Esophagus squamous epithelium (tissue), 5 donors: ENCODE measurements around the gene TTC39B. TPM values are rescaled to one million over a fixed set of nuclear protein-coding genes. Genes with fewer than 3 reads are reported as not detected.

Experiments used
- DNase-seq: peaks from one replicate; lab custom pipeline; 2025; lab: John Stamatoyannopoulos, UW
- H3K27ac ChIP-seq, 4 donors: fragments of 200-600 bp; sonication (generic); one replicate each; pipeline ENCODE4 v1.5.1; 2016 to 2019; ENCODE audit warnings: mild to moderate bottlenecking in 1 of 4
- H3K27me3 ChIP-seq, 4 donors: fragments of 200-600 bp; sonication (generic); 1 replicate in 3 of 4; 2 replicates in 1 of 4; pipeline versions ENCODE4 v1.5.1 to v1.6.0; 2017 to 2021; ENCODE audit warnings: antibody characterized with exemption in 1 of 4
- H3K36me3 ChIP-seq, 3 donors: fragments of 200-600 bp; sonication (generic); one replicate each; pipeline ENCODE4 v1.5.1; 2016 to 2019
- H3K4me1 ChIP-seq, 3 donors: fragments of 200-600 bp; sonication (generic); one replicate each; pipeline ENCODE4 v1.5.1; 2017 to 2019
- H3K4me3 ChIP-seq, 4 donors: fragments of 200-600 bp; sonication (generic); 1 replicate in 3 of 4; 2 replicates in 1 of 4; pipeline ENCODE4 v1.5.1; 2016 to 2019; ENCODE audit warnings: mild to moderate bottlenecking in 2 of 4, moderate library complexity in 1 of 4
- H3K9me3 ChIP-seq, 3 donors: fragments of 200-600 bp; sonication (generic); one replicate each; pipeline ENCODE4 v1.5.1; 2016 to 2019
- CTCF ChIP-seq, 6 experiments: fragments of 450-650 bp in 4 of 6; fragments of 200-600 bp in 2 of 6; sonication (generic) in 2 of 6; IDR thresholded peaks; one replicate each; pipeline ENCODE4 v1.5.1; 2016 to 2019; ENCODE audit warnings: antibody characterized with exemption in 6 of 6, mild to moderate bottlenecking in 4 of 6, moderate library complexity in 4 of 6
- POLR2A ChIP-seq, 4 donors: fragments of 450-650 bp; IDR thresholded peaks; one replicate each; pipeline ENCODE4 v1.6.1; 2017; ENCODE audit warnings: antibody characterized with exemption in 4 of 4, mild to moderate bottlenecking in 4 of 4, moderate library complexity in 3 of 4
- WGBS, 2 donors: methylation state at CpG; one replicate each; pipeline ENCODE4 v1.1.5; 2018; 5-methylcytosine and 5-hydroxymethylcytosine counted together
- intact Hi-C: fragments of 100-400 bp; cut with DNase I; formaldehyde crosslinking; loops from one replicate; pipeline ENCODE4 v1.15.0; 2022
- total RNA-seq, 4 donors: library from RNA; depleted of rRNA; stranded (reverse); fragments of >200 nt; gene quantifications; one replicate each; pipeline ENCODE4 v1.1.0, GENCODE V29; 2016
- donor health status: DM: yes; HTN: yes; CAD: no.

Gene TTC39B
- total RNA-seq, 4 donors from 2014 or later = 15.8 to 24.3 (median 17.5) TPM

DNA sequence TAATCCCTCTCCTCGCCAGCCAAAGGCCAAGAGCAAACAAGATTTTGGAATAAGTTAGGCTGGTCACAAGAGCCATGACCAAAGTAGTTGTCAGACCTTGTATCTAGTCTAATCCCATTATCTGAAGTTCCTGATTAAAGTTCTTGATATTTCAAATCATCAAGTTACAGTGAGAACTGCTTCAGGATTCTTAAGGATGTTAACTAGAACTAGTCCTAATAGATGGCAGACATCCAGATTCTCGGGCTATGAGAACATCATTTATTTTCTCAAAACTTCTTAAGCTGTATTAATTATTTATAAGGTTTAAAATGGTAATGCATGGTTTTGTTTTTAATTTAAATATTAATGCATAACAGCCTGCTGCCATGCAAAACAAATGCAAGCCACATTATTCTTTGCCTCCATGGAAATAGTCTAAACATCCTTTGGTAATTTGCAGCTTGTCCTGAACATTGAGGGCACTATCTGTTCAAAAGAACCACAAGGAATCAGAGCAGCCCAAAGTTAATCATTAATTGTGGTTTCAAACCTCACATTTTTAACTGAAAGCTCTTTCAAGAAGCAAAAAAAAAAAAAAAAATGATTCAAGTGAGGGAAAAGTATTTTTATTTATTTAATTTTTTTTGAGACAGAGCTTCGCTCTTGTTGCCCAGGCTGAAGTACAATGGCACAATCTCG is 95.1 kb downstream of the TTC39B start:
- peak overlapping the region in 1 of 4 donors; percentile 48 for H3K27ac ChIP-seq
- WGBS, 2 donors = 78 to 83% methylated on average over 4 of the region's 4 CpGs

DNA sequence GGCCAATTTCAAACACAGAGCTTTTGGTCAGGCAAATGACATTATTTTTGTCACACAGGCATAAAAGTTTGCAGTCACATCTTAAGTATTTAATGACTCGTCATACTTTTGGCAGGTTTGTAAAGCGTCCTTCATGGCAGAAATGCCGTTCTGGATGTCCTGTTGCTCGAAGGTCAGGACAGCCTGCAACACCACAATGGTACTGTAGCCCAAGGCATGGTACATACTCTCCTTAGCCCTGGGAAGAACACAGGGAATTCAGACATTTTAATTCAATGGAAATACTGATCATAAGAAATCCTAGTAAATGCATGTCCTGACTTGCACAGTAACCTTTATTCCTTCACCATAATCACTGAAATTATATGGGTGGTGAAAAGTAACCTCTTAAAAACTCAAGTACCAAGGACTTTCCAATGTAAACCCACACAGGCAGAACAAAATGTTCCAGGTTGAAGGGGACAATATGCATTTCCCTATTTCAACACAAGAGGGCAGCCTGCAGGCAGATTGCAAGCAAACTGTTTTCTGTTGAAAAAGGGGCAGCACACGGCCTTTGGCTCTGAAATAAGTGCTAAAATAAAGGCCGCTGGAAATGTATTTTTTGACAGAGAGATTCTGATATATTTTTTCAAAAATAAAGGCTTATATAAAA is 95.7 kb downstream of the TTC39B start:
- TF ChIP-seq CTCF (IDR thresholded peaks at IDR 0.05) (peak; percentile 74 to 84 (median 80)), POLR2A (IDR thresholded peaks at IDR 0.05) (no peak)
- Histone ChIP-seq H3K36me3 (peaks cover 0 to 45% (median 0%) of the 10 kb centered on the region in 3 donors), H3K4me1 (peaks cover 0 to 15% (median 0%) of the 10 kb centered on the region in 3 donors), H3K27me3 (no peaks in the 10 kb centered on the region), H3K9me3 (no peaks in the 10 kb centered on the region), H3K27ac (peak overlapping the region in 2 of 4 donors; percentile 25 to 48), H3K4me3 (no peak overlapping the region)
- WGBS, 2 donors = 33 to 38% methylated on average over 6 of the region's 6 CpGs
- intact Hi-C loops = loop anchor here (10.0 kb wide), 1 partner anchor 204 kb away; no protein-coding TSS in a partner anchor
- no peak for DNase-seq

More for the DNA sequence above, 95.1 kb downstream of the TTC39B start:
- no peak for TF ChIP-seq POLR2A (IDR thresholded peaks at IDR 0.05)
- intact Hi-C loops = loop anchor here (10.0 kb wide), 1 partner anchor 203 kb away; no protein-coding TSS in a partner anchor
- Histone ChIP-seq H3K36me3 (peaks cover 0 to 39% (median 0%) of the 10 kb centered on the region in 3 donors), H3K4me3 (no peak overlapping the region), H3K4me1 (peaks cover 0 to 15% (median 0%) of the 10 kb centered on the region in 3 donors), H3K9me3 (no peaks in the 10 kb centered on the region), H3K27me3 (no peaks in the 10 kb centered on the region)
- DNase-seq = no peak

DNA sequence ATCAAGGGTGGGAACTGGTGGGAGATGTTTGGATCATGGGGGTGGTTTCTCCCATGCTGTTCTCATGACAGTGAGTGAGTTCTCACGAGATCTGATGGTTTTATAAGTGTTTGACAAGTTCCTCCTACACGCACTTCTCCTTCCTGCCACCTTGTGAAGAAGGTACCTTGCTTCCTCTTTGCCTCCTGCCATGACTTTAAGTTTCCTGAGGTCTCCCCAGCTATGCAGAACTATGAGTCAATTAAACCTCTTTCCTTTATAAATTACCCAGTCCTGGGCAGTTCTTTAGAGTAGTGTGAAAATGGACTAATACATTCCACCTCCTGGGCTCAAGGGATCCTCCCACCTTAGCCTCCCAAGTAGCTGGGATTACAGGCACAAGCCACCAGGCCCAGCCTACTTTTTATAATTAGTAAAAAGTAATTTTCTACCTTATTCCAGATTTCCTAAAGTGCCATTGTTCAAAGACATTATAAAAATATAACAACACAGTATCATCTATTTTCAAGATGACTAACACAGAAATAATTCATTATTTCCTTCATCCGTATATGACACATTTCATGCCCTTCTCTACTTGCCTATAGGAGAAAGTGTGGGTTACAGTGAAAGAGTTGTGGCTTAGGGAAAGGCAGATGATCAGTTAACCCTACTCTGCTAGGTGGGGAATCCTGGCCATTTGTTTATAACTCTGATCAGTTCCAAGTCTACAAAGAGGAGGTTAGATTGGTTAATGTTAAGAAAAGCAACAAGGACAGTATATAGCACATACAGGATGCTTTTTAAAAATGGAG is 99.9 kb downstream of the TTC39B start:
- DNase-seq = no peak
- 75 to 81% methylated on average over 3 of the region's 3 CpGs for WGBS, 2 donors
- no peaks in the 10 kb centered on the region for H3K27me3 ChIP-seq
- peaks cover 0 to 10% (median 0%) of the 10 kb centered on the region in 3 donors for H3K4me1 ChIP-seq
- intact Hi-C loops = no loop called here
- no peak overlapping the region for H3K27ac ChIP-seq
- H3K4me3 ChIP-seq = no peak overlapping the region
- no peak for TF ChIP-seq CTCF (IDR thresholded peaks at IDR 0.05)
- no peak for TF ChIP-seq POLR2A (IDR thresholded peaks at IDR 0.05)
- no peaks in the 10 kb centered on the region for H3K9me3 ChIP-seq
- peaks cover 0 to 82% (median 0%) of the 10 kb centered on the region in 3 donors for H3K36me3 ChIP-seq

GRCh38 chr9:15205632-15206420 is 101.2 kb downstream of the TTC39B start:
- Histone ChIP-seq H3K27ac (no peak overlapping the region), H3K36me3 (peaks cover 0 to 92% (median 0%) of the 10 kb centered on the region in 3 donors), H3K9me3 (no peaks in the 10 kb centered on the region), H3K27me3 (no peaks in the 10 kb centered on the region), H3K4me1 (no peaks in the 10 kb centered on the region), H3K4me3 (no peak overlapping the region)
- WGBS, 2 donors = 89 to 90% methylated on average over 6 to 7 of the region's 7 CpGs
- intact Hi-C loops = no loop called here
- no peak for DNase-seq
- no peak for TF ChIP-seq POLR2A (IDR thresholded peaks at IDR 0.05)
- no peak for TF ChIP-seq CTCF (IDR thresholded peaks at IDR 0.05)

DNA sequence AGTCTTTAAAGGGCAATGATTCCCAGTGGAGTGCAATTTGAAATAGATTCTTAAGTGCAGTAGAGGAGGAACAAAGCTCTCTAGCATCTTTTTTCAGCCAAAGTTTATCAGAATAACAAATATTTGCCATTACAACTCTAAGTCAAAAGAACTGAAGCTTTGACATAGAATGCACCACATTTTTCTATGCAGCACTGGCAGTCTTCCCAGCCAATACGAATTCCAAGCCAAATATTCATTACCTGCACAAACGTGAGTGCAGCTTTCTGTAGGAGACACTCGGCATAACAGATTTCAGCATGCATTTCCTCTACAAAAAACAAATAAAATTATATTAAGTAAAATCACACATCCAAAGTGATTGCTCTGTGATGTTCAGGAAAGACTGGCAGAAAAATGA is 103.4 kb downstream of the TTC39B start:
- 58 to 67% methylated on average over 3 of the region's 3 CpGs for WGBS, 2 donors
- no peak for DNase-seq
- no peaks in the 10 kb centered on the region for H3K4me1 ChIP-seq
- intact Hi-C loops = no loop called here
- H3K36me3 ChIP-seq = peaks cover 0 to 87% (median 0%) of the 10 kb centered on the region in 3 donors
- no peaks in the 10 kb centered on the region for H3K9me3 ChIP-seq
- no peak overlapping the region for H3K4me3 ChIP-seq
- H3K27me3 ChIP-seq = no peaks in the 10 kb centered on the region
- H3K27ac ChIP-seq = no peak overlapping the region
- TF ChIP-seq CTCF (IDR thresholded peaks at IDR 0.05) (no peak), POLR2A (IDR thresholded peaks at IDR 0.05) (no peak)
